GM10248 (cell line): ENCODE data around the gene SNHG17.

Experiments used
- CTCF ChIA-PET: fragments of 300-600 bp; sonication (Branson Sonifier 250); formaldehyde crosslinking; extraction: SDS; loops from one replicate; lab custom pipeline; 2021; ENCODE audit warnings: antibody characterized with exemption; lab: Yijun Ruan, JAX
- POLR2A ChIA-PET: fragments of 350-650 bp; sonication (Branson Sonifier 250); formaldehyde crosslinking; extraction: SDS; loops from one replicate; lab custom pipeline; 2020; ENCODE audit warnings: antibody characterized with exemption; lab: Yijun Ruan, JAX
- DNase-seq: peaks from one replicate; pipeline ENCODE4 v3.0.0; 2012; ENCODE audit errors: extremely low spot score
- TF ChIP-seq, protein P1 (sequence below): IDR thresholded peaks from 2 replicates; pipeline ENCODE4 v1.5.1; 2012; ENCODE audit warnings: mild to moderate bottlenecking, low read depth; ENCODE audit errors: extremely low read depth, missing control alignments, control extremely low read depth

SNHG17 gene

GRCh38 chr20:38424401-38424800 lies 10.7 kb downstream of the SNHG17 start:
- TF ChIP-seq, protein P1, sequence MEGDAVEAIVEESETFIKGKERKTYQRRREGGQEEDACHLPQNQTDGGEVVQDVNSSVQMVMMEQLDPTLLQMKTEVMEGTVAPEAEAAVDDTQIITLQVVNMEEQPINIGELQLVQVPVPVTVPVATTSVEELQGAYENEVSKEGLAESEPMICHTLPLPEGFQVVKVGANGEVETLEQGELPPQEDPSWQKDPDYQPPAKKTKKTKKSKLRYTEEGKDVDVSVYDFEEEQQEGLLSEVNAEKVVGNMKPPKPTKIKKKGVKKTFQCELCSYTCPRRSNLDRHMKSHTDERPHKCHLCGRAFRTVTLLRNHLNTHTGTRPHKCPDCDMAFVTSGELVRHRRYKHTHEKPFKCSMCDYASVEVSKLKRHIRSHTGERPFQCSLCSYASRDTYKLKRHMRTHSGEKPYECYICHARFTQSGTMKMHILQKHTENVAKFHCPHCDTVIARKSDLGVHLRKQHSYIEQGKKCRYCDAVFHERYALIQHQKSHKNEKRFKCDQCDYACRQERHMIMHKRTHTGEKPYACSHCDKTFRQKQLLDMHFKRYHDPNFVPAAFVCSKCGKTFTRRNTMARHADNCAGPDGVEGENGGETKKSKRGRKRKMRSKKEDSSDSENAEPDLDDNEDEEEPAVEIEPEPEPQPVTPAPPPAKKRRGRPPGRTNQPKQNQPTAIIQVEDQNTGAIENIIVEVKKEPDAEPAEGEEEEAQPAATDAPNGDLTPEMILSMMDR = no peak
- ChIA-PET POLR2A (interaction anchor here (2.2 kb wide), 1 partner anchor 10 kb away, joined by 9 read pairs; the partner anchor contains the start of gene SNHG17), CTCF (interaction anchor here (0.6 to 3.9 kb wide), 5 partner anchors 9 to 367 kb away, joined by 3 to 29 read pairs (median 3); partner anchors contain the start of gene SNHG17)
- DNase-seq = no peak

DNA sequence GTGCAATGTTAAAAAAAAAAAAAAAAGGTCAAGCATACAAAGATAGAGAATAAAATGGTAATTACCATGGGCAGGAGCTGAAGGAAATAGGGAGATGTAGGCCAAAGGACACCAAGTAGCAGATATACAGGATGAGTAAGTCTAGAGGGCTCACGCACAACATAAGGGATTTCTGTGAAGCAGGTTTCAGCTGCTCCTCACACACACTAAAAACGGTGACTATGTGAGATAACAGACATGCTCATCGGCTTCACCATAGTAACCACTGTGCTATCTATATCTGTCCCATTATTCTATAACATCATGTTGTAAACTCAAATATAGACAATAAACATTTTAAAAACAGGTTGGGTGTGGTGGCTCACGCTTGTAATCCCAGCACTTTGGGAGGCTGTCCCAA lies 11.6 kb downstream of the SNHG17 start:
- no peak for DNase-seq
- TF ChIP-seq, protein P1 = no peak
- CTCF ChIA-PET = interaction anchor here (1.1 to 3.9 kb wide), 4 partner anchors 8 to 23 kb away, joined by 3 to 29 read pairs (median 6); partner anchors contain the start of gene SNHG17
- POLR2A ChIA-PET = interaction anchor here (0.9 kb wide), 1 partner anchor 12 kb away, joined by 3 read pairs; the partner anchor contains the start of gene SNHG17

GRCh38 chr20:38421915-38422314 lies 13.2 kb downstream of the SNHG17 start:
- ChIA-PET CTCF (interaction anchor here (1.5 to 2.6 kb wide), 2 partner anchors 10 to 13 kb away, joined by 5 to 6 read pairs; no protein-coding TSS in a partner anchor), POLR2A (no interaction called here)
- TF ChIP-seq, protein P1 = no peak
- no peak for DNase-seq

GRCh38 chr20:38420388-38421085 lies 14.6 kb downstream of the SNHG17 start:
- TF ChIP-seq, protein P1 = no peak
- ChIA-PET CTCF (interaction anchor here (1.2 kb wide), 1 partner anchor 13 kb away, joined by 3 read pairs; no protein-coding TSS in a partner anchor), POLR2A (no interaction called here)
- DNase-seq = no peak

DNA sequence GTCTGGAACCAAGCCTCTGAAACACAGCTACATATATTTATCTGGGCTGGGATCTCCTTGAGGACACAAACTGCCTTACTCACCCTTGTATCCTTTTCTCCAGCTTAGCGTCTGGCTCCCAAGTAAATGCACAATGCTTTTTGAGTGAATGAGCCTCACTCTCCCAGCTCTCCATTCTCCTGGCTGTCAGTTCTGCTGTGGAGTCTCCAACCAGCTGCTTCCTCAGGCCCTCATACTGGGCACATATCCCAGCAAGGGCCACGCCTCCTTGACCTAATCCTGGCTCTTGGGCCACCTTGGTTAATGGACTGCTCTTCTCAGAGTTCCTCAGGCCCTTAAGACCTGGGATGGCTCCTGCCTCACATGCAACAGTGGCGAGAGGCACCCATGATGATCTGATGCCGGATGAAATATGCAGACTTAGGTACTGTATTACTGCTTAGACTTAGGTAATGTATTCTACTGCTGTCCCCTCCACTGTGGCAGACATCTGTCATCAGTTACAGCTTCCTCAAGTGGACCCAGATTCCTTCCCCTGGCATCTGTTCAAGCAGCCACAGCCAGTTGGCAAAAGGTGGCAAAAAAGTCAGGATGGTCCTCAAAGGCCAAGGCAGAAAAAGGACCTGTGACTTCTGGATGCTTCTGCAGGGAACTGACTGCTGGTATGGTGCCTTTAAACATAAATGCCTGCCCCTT lies 16.5 kb downstream of the SNHG17 start:
- DNase-seq = no peak
- TF ChIP-seq, protein P1 = no peak
- ChIA-PET CTCF (interaction anchor here (1.2 to 2.1 kb wide), 4 partner anchors 10 to 28 kb away, joined by 3 to 10 read pairs (median 4); partner anchors contain the start of gene SNHG17), POLR2A (interaction anchor here (1.2 to 1.4 kb wide), 2 partner anchors 9 to 16 kb away, joined by 3 to 4 read pairs; partner anchors contain the start of gene SNHG17)
